ENCODE data around the gene DIPK1A.

- no peak for TF ChIP-seq GATA2 (IDR thresholded peaks at IDR 0.05; ENCODE audit: low read depth, low read length)
- TF ChIP-seq GATA3 (IDR thresholded peaks at IDR 0.05; ENCODE audit: low read depth, low read length) = no peak
These were observed 28.8 kb upstream of the DIPK1A start for GRCh38 chr1:92989936-92990583.
